ENCODE measurements around the gene TRPV5.

- TF ChIP-seq ATF2 (IDR thresholded peaks at IDR 0.05; ENCODE audit: low read length) (no peak), SP1 (IDR thresholded peaks at IDR 0.05; ENCODE audit: low read depth, low read length) (no peak), CTCF (IDR thresholded peaks at IDR 0.05; ENCODE audit: control extremely low read depth in 1 of 3, insufficient read depth in 1 of 3, low read depth in 1 of 3, low read length in 3 of 3) (no peak), RNF2 (IDR thresholded peaks at IDR 0.05; ENCODE audit: borderline replicate concordance, low read depth, low read length, missing control alignments, poor library complexity, severe bottlenecking) (no peak), POLR2A (IDR thresholded peaks at IDR 0.05; ENCODE audit: control extremely low read depth in 1 of 2, low read depth in 2 of 2, low read length in 2 of 2) (no peak), GTF2F1 (IDR thresholded peaks at IDR 0.05; ENCODE audit: borderline replicate concordance, low read depth, low read length) (no peak)
These were observed 16.1 kb downstream of the TRPV5 start for GRCh38 chr7:142917447-142917846.

All from H1 (cell line).